DND-41 (cell line): Measurements from ENCODE around the gene TMC2.

Experiments
- CTCF ChIP-seq: IDR thresholded peaks from 2 replicates; pipeline ENCODE4 v1.5.1; 2012; ENCODE audit warnings: borderline replicate concordance, low read length, moderate library complexity, mild to moderate bottlenecking; ENCODE audit not compliant: poor library complexity, severe bottlenecking; ENCODE audit errors: extremely low read depth
- EZH2 ChIP-seq: IDR thresholded peaks from 3 replicates; pipeline ENCODE4 v1.6.1; 2012; ENCODE audit warnings: borderline replicate concordance, low read depth, mild to moderate bottlenecking, moderate library complexity, low read length, inconsistent platforms; ENCODE audit not compliant: severe bottlenecking

- no peak for TF ChIP-seq CTCF
- TF ChIP-seq EZH2 = no peak
Observed at GRCh38 chr20:2596673-2597279, 60.4 kb downstream of the TMC2 start.
